GM18517 (cell line): Measurements from ENCODE around the gene SF1.

Source experiments
- ATAC-seq: cut with Tn5 transposase; IDR thresholded peaks from one replicate; pipeline ENCODE4 v1.9.1; 2021; ENCODE audit warnings: mild to moderate bottlenecking, moderate library complexity; ENCODE audit not compliant: unreplicated experiment

The SF1 gene

GRCh38 chr11:64714666-64715065, 63.7 kb downstream of the SF1 start:
- no peak for ATAC-seq
